Naive thymus-derived CD4-positive, alpha-beta T cell (primary cell): ENCODE data around the gene GTF2H4. TPM values are rescaled to one million over a fixed set of nuclear protein-coding genes. Genes with fewer than 3 reads are reported as not detected.

ENCODE experiments used
- ATAC-seq: fragments of 150-1000 bp; cut with Tn5 transposase; 2 replicates; pipeline ENCODE4 v1.10.0; 2021; ENCODE audit warnings: mild to moderate bottlenecking, moderate library complexity
- CTCF ChIA-PET: fragments of 350-600 bp; sonication (Branson Sonifier 250); formaldehyde crosslinking; loops from one replicate; lab custom pipeline; 2021; ENCODE audit warnings: antibody characterized with exemption; lab: Charles Lee
- POLR2A ChIA-PET: fragments of 350-600 bp; sonication (Branson Sonifier 250); formaldehyde crosslinking; loops from one replicate; lab custom pipeline; 2021; ENCODE audit warnings: antibody characterized with exemption, inconsistent platforms; lab: Charles Lee
- DNase-seq, 9 donors: peaks; one replicate each; pipeline versions ENCODE4 v3.0.0 to v3.0.0-alpha.2; 2020 to 2022; ENCODE audit warnings: mixed read lengths in 1 of 9
- H3K27ac ChIP-seq: one replicate; pipeline ENCODE4 v1.7.0; 2013; ENCODE audit warnings: mild to moderate bottlenecking, low read depth, low read length, moderate library complexity
- H3K27me3 ChIP-seq, 2 donors: one replicate each; pipeline ENCODE4 v1.7.0; 2013; ENCODE audit warnings: low read length in 2 of 2, mild to moderate bottlenecking in 2 of 2, moderate library complexity in 2 of 2; ENCODE audit not compliant: control insufficient read depth in 2 of 2, insufficient read depth in 2 of 2
- H3K36me3 ChIP-seq, 3 experiments: 1 replicate in 2 of 3; 2 replicates in 1 of 3; pipeline ENCODE4 v1.7.0; 2013; ENCODE audit warnings: low read length in 3 of 3, mild to moderate bottlenecking in 3 of 3, moderate library complexity in 1 of 3; ENCODE audit not compliant: insufficient read depth in 3 of 3, control insufficient read depth in 2 of 3
- H3K4me1 ChIP-seq, 2 donors: one replicate each; pipeline ENCODE4 v1.7.0; 2013; ENCODE audit warnings: low read length in 2 of 2, mild to moderate bottlenecking in 2 of 2, moderate library complexity in 1 of 2; ENCODE audit not compliant: control insufficient read depth in 2 of 2, insufficient read depth in 2 of 2
- H3K4me3 ChIP-seq: 2 replicates; pipeline ENCODE4 v1.7.0; 2013; ENCODE audit warnings: mild to moderate bottlenecking, low read length
- H3K9me3 ChIP-seq, 3 experiments: 1 replicate in 2 of 3; 2 replicates in 1 of 3; pipeline ENCODE4 v1.7.0; 2013; ENCODE audit warnings: low read length in 3 of 3; ENCODE audit not compliant: control insufficient read depth in 2 of 3
- H3K27ac Mint-ChIP-seq, 9 donors: one replicate each; pipeline ENCODE4 v1.8.0; 2020 to 2022; ENCODE audit warnings: mixed read lengths in 9 of 9, mild to moderate bottlenecking in 8 of 9, moderate library complexity in 5 of 9, inconsistent platforms in 2 of 9
- H3K27me3 Mint-ChIP-seq, 5 donors: one replicate each; pipeline ENCODE4 v1.8.0; 2021 to 2022; ENCODE audit warnings: mixed read lengths in 5 of 5, mild to moderate bottlenecking in 1 of 5
- H3K36me3 Mint-ChIP-seq, 5 donors: one replicate each; pipeline ENCODE4 v1.8.0; 2020 to 2022; ENCODE audit warnings: mixed read lengths in 5 of 5, mild to moderate bottlenecking in 3 of 5, inconsistent platforms in 1 of 5
- H3K4me1 Mint-ChIP-seq, 7 donors: one replicate each; pipeline ENCODE4 v1.8.0; 2020 to 2022; ENCODE audit warnings: mixed read lengths in 7 of 7, mild to moderate bottlenecking in 3 of 7, inconsistent platforms in 1 of 7
- H3K4me3 Mint-ChIP-seq, 10 donors: one replicate each; pipeline ENCODE4 v1.8.0; 2020 to 2022; ENCODE audit warnings: mild to moderate bottlenecking in 10 of 10, mixed read lengths in 10 of 10, moderate library complexity in 6 of 10, inconsistent platforms in 2 of 10
- H3K9me3 Mint-ChIP-seq, 11 donors: one replicate each; pipeline ENCODE4 v1.8.0; 2020 to 2022; ENCODE audit warnings: mixed read lengths in 11 of 11, mild to moderate bottlenecking in 4 of 11, inconsistent platforms in 1 of 11, moderate library complexity in 1 of 11
- intact Hi-C, 2 donors: fragments of 100-400 bp; cut with micrococcal nuclease; formaldehyde crosslinking; loops; one replicate each; pipeline ENCODE4 v1.15.1; 2023
- polyA plus RNA-seq, 2 donors: library from polyadenylated mRNA; unstranded; fragments of 300-500 nt; fragmentation: Illumina TruSeq; gene quantifications; one replicate each; pipeline ENCODE4 v1.2.3, GENCODE V29; 2021
- total RNA-seq, 6 experiments: library from RNA in 5 of 6; stranded (reverse) in 5 of 6; gene quantifications; 1 replicate in 5 of 6; 2 replicates in 1 of 6; pipeline ENCODE4 v1.2.3 and lab custom pipeline; 2021 to 2026

GTF2H4 gene
- total and polyA plus RNA-seq, 7 experiments from 2014 or later, result 8.0 to 42.3 (median 21.3) TPM

DNA sequence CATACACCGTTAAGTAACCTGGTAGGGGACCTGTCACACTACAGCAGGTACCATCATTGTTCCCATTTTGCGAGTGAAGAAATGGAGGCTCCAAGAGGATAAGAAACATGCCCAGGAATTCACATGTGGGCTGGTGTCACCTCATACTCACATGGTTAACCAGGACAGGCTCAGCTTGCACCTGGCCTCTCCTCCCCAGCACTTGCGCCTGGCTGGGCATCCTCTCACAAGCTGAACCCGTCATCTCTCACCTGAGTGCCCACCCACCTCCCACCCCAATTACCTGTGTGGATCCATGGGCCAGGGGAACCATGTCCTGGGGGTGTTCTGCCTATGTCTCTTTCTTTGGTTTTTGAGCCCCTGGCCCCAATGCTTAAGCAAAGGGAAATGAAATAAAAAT is 22.5 kb downstream of the GTF2H4 start:
- DNase-seq, result no peak
- peak overlapping the region in 1 of 9 donors; percentile 85 for H3K27ac Mint-ChIP-seq

DNA sequence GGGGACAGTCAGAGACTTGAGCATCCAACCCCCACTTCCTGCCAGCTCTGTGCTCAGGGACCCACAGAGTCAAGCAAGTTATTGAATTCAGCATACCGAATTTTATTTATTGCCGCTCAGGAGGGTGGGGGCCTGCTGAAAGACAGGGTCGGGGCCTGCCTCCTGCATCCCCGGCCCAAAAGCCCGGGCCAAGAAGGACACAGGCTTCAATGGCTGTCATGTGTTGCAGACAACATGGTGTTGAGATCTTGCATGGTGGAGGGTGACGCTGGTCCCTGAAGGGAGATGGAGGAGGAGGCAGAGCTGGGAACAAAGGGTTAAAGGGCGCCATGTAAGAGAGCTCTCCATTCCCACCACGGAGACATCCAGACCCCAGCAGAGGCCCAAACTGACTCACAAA is 23.3 kb downstream of the GTF2H4 start:
- ATAC-seq, result no peak
- H3K36me3 ChIP-seq, result peaks cover 0 to 6% (median 0%) of the 10 kb centered on the region in 3 experiments
- Mint-ChIP-seq H3K27me3 (peaks cover 0 to 10% (median 0%) of the 10 kb centered on the region in 5 donors), H3K36me3 (peaks cover 4 to 19% (median 15%) of the 10 kb centered on the region in 5 donors), H3K4me1 (peaks cover 0 to 7% (median 3%) of the 10 kb centered on the region in 7 donors), H3K9me3 (peaks cover 0 to 13% (median 4%) of the 10 kb centered on the region in 11 donors), H3K27ac (no peak overlapping the region), H3K4me3 (no peak overlapping the region)
- intact Hi-C loops, result no loop called here
- CTCF ChIA-PET, result no interaction called here
- H3K4me3 ChIP-seq, result no peak overlapping the region
- no peak for DNase-seq
- peaks cover 0 to 7% (median 0%) of the 10 kb centered on the region in 3 experiments for H3K9me3 ChIP-seq
- no peaks in the 10 kb centered on the region for H3K27me3 ChIP-seq
- H3K27ac ChIP-seq, result no peak overlapping the region
- no peaks in the 10 kb centered on the region for H3K4me1 ChIP-seq
- POLR2A ChIA-PET, result no interaction called here

More for the DNA sequence above, 22.5 kb downstream of the GTF2H4 start:
- H3K27ac ChIP-seq, result no peak overlapping the region
- Mint-ChIP-seq H3K4me3 (no peak overlapping the region), H3K9me3 (peaks cover 0 to 13% (median 4%) of the 10 kb centered on the region in 11 donors), H3K36me3 (peaks cover 4 to 21% (median 17%) of the 10 kb centered on the region in 5 donors), H3K27me3 (peaks cover 0 to 8% (median 0%) of the 10 kb centered on the region in 5 donors), H3K4me1 (peaks cover 0 to 7% (median 0%) of the 10 kb centered on the region in 7 donors)
- ChIA-PET CTCF (interaction anchor here (0.6 kb wide), 1 partner anchor 60 kb away, joined by 3 read pairs; no protein-coding TSS in a partner anchor), POLR2A (interaction anchor here (1.0 kb wide), 1 partner anchor 9 kb away, joined by 3 read pairs; no protein-coding TSS in a partner anchor)
- peaks cover 0 to 14% (median 0%) of the 10 kb centered on the region in 3 experiments for H3K36me3 ChIP-seq
- H3K4me3 ChIP-seq, result no peak overlapping the region
- no peaks in the 10 kb centered on the region for H3K4me1 ChIP-seq
- H3K27me3 ChIP-seq, result no peaks in the 10 kb centered on the region
- intact Hi-C loops, result no loop called here
- no peak for ATAC-seq
- peaks cover 0 to 7% (median 0%) of the 10 kb centered on the region in 3 experiments for H3K9me3 ChIP-seq

DNA sequence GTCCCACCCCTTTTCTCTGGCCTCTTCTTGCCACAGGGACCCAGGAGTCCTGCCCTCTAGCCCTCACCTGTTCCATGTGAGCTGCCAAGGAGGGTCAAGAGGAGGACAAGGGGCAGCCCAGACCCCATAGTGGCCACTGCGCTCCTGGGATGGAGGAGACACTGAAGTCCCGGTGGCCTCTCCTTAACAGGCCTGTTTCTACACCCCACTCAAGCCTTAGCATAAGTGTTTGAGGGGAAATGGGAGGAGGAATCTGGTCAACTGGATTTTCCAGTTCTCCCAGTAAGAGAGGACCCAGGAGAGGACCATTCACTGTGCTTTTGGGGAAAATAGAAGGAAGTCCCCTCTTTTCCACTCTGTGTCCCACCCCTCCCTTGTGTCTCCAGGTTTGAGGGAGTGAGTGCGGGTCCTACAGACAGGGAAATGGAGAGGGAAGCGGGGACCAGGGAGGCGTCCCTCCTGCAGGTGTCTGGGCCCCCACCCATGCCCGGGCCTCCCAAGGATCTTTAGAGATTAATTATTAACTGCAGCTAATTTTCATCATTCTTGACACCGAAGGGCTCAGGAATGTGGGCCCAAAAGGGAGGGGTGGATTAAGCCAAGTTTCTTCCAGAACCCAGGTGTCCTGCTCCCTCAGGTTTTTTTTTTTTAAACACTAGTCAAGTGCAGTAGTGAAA is 24.1 kb downstream of the GTF2H4 start, which contains the start of gene SFTA2:
Gene SFTA2 (minus strand): TSS at position 202 of the 677 bp plus-strand sequence. CDS start 74 bp downstream, at position 128.
- Mint-ChIP-seq H3K4me3 (no peak within 1 kb of the TSS), H3K27ac (peak within 1 kb of the TSS in 1 of 9 donors; percentile 32), H3K27me3 (peaks cover 0 to 15% (median 0%) of the 10 kb centered on the region in 5 donors), H3K4me1 (peaks cover 0 to 7% (median 3%) of the 10 kb centered on the region in 7 donors), H3K9me3 (peaks cover 0 to 13% (median 4%) of the 10 kb centered on the region in 11 donors), H3K36me3 (peaks cover 0 to 14% (median 9%) of the 10 kb centered on the region in 5 donors)
- intact Hi-C loops, result no loop called here
- DNase-seq (no peak), ATAC-seq (no peak)
- H3K36me3 ChIP-seq, result no peaks in the 10 kb centered on the region
- POLR2A ChIA-PET, result no interaction called here
- no peaks in the 10 kb centered on the region for H3K4me1 ChIP-seq
- peaks cover 0 to 7% (median 0%) of the 10 kb centered on the region in 3 experiments for H3K9me3 ChIP-seq
- CTCF ChIA-PET, result no interaction called here
- no peaks in the 10 kb centered on the region for H3K27me3 ChIP-seq
- H3K27ac ChIP-seq, result no peak within 1 kb of the TSS
- H3K4me3 ChIP-seq, result no peak within 1 kb of the TSS

DNA sequence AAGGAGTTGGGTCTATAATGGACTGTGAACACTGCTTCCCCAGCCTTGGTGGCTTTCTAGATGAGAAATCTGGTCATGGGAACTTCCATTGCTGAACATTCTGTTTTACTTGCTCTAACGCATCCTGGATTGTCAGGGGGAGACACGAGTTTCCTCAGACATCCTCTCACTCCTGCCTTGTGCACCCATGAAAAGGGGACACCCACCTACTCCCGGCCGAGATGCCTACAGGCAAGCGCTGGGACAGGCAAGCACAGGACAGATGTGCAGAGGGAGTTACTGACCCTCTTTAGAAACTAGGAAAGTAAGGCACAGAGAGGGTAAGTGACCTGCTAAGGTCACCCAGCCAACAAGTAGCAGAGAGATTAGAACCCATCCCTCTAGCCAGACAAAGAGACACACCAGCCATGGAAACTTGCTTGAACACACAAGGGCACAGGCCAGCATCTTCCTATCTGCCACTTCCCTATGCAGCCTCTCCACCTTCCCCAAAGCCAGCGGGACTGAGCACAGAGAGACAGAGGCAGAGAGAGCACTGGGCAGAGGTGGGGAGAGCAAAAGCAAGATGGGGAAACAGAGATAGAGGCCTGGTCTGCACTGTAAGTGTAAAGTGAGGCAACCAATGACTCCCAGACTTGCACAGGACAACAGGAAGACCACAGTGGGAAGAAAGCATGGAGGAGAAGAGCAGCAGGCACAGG is 24.8 kb downstream of the GTF2H4 start:
- CTCF ChIA-PET, result no interaction called here
- Histone ChIP-seq H3K4me3 (no peak overlapping the region), H3K9me3 (peaks cover 0 to 7% (median 0%) of the 10 kb centered on the region in 3 experiments), H3K4me1 (no peaks in the 10 kb centered on the region), H3K27me3 (no peaks in the 10 kb centered on the region), H3K36me3 (no peaks in the 10 kb centered on the region), H3K27ac (no peak overlapping the region)
- intact Hi-C loops, result no loop called here
- H3K27me3 Mint-ChIP-seq, result peaks cover 0 to 17% (median 0%) of the 10 kb centered on the region in 5 donors
- no peak for ATAC-seq
- POLR2A ChIA-PET, result no interaction called here
- no peak overlapping the region for H3K27ac Mint-ChIP-seq
- peaks cover 0 to 7% (median 3%) of the 10 kb centered on the region in 7 donors for H3K4me1 Mint-ChIP-seq
- H3K4me3 Mint-ChIP-seq, result no peak overlapping the region
- no peak for DNase-seq
- peaks cover 0 to 13% (median 4%) of the 10 kb centered on the region in 11 donors for H3K9me3 Mint-ChIP-seq
- H3K36me3 Mint-ChIP-seq, result peaks cover 0 to 9% (median 5%) of the 10 kb centered on the region in 5 donors

DNA sequence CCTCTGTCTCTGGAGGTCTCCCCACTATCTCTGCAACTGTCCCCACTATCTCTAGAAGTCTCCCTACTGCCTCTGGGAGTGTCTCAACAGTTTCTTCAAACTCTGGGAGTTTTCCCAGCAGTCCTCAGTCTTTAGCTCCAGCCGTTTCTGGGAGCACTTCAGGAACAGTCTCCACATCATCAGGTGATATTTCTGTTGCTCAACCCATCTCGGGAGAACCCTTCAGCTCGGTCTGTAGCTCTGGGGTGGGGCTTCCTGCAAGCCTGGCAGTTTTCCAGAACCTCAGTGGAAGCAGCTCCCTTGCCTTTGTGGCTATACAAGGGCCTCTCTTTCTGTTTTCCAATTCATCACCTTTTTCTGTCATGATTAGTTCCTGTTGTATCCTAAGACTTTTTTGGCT is 27.0 kb downstream of the GTF2H4 start:
- H3K27ac Mint-ChIP-seq, result no peak overlapping the region
- H3K27me3 Mint-ChIP-seq, result peaks cover 6 to 25% (median 9%) of the 10 kb centered on the region in 5 donors
- no peak for ATAC-seq
- Histone ChIP-seq H3K27me3 (no peaks in the 10 kb centered on the region), H3K4me1 (no peaks in the 10 kb centered on the region), H3K36me3 (no peaks in the 10 kb centered on the region), H3K9me3 (no peaks in the 10 kb centered on the region), H3K27ac (no peak overlapping the region), H3K4me3 (no peak overlapping the region)
- ChIA-PET POLR2A (no interaction called here), CTCF (interaction anchor here (0.7 kb wide), 1 partner anchor 9 kb away, joined by 3 read pairs; no protein-coding TSS in a partner anchor)
- intact Hi-C loops, result no loop called here
- H3K4me3 Mint-ChIP-seq, result no peak overlapping the region
- no peak for DNase-seq
- no peaks in the 10 kb centered on the region for H3K9me3 Mint-ChIP-seq
- no peaks in the 10 kb centered on the region for H3K36me3 Mint-ChIP-seq
- peaks cover 0 to 7% (median 3%) of the 10 kb centered on the region in 7 donors for H3K4me1 Mint-ChIP-seq

DNA sequence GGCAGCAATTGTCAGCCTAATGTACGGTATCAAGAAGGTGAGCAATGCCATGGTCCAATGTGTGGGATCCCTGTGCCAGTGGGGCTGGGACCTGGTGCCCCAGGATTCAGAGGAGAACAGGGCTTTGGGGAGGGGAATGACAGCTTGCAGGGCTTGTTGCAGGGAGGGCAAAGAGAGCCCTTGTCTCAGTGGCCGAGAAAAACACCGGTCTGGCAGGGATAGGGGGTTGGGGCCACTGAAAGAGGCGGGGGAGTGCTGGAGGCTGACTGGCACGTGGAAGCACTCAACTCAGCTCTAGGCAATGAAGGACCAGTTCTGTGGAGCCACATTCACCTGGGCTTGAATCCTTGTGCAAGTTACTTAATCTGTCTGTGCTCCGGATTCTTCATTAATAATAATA is 29.3 kb downstream of the GTF2H4 start:
- Histone ChIP-seq H3K4me1 (no peaks in the 10 kb centered on the region), H3K27me3 (no peaks in the 10 kb centered on the region), H3K27ac (no peak overlapping the region), H3K9me3 (no peaks in the 10 kb centered on the region), H3K36me3 (no peaks in the 10 kb centered on the region), H3K4me3 (no peak overlapping the region)
- Mint-ChIP-seq H3K4me3 (no peak overlapping the region), H3K9me3 (peaks cover 0 to 1% (median 0%) of the 10 kb centered on the region in 11 donors), H3K36me3 (peaks cover 0 to 3% (median 0%) of the 10 kb centered on the region in 5 donors), H3K4me1 (peaks cover 0 to 7% (median 3%) of the 10 kb centered on the region in 7 donors), H3K27me3 (peaks cover 22 to 43% (median 29%) of the 10 kb centered on the region in 5 donors), H3K27ac (no peak overlapping the region)
- intact Hi-C loops, result no loop called here
- no peak for ATAC-seq
- ChIA-PET CTCF (no interaction called here), POLR2A (no interaction called here)
- DNase-seq, result no peak
